Measurements from ENCODE around the gene SLC25A25.
"Not testable (repeated sequence)": the region's sequence is repeated elsewhere in the genome, so short reads cannot be mapped to it uniquely, and the experiment has no call there.

Gene SLC25A25

DNA sequence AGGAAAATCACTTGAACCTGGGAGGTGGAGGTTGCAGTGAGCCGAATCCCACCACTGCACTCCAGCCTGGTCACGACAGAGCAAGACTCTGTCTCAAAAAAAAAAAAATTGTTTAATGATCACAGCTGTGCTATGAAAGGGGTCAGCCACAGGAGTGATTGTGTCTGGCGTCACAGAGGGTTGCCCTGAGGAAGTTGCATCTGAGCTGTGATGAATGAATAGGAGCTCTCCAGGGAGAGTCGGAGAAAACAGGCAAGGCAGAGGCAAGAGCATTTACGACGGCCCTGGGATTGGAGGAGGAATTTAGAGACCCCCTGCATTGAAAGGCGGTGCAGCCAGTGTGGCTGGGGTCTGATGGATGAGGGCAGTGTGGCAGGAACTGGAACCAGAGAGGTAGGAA lies 26.0 kb upstream of the SLC25A25 start:
- H3K4me3 ChIP-seq (ENCODE audit: low read depth, low read length), result no peak overlapping the region
- no peak for DNase-seq (ENCODE audit: low read depth)
- no peak for TF ChIP-seq CTCF (conservative IDR thresholded peaks at IDR 0.05; ENCODE audit: low read depth, low read length)

GRCh38 chr9:128043467-128043868 lies 24.6 kb upstream of the SLC25A25 start:
- no peak for DNase-seq (ENCODE audit: low read depth)
- no peak overlapping the region for H3K4me3 ChIP-seq (ENCODE audit: low read depth, low read length)
- TF ChIP-seq CTCF (conservative IDR thresholded peaks at IDR 0.05; ENCODE audit: low read depth, low read length), result no peak

GRCh38 chr9:128045409-128045808 lies 22.6 kb upstream of the SLC25A25 start:
- not testable (repeated sequence) for H3K4me3 ChIP-seq (ENCODE audit: low read depth, low read length); DNase-seq (ENCODE audit: low read depth)

DNA sequence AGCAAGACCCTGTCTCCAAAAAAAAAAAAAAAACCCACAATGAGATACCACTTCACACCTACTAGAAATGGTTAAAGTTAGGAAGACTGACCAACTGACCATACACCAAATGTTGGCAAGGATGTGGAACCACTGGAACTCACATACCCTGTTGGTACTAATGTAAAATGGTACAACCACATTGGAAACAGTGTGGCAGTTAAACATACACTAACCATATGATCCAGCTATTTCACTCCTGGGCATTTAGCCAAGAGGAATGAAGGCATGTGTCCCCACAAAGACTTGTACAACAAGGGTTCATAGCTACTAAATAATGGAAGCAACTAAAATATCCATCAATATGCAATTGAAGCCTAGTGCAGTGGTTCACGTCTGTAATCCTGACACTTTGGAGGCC lies 22.2 kb upstream of the SLC25A25 start:
- TF ChIP-seq CTCF (conservative IDR thresholded peaks at IDR 0.05; ENCODE audit: low read depth, low read length), result no peak
- DNase-seq (ENCODE audit: low read depth), result no peak
- H3K4me3 ChIP-seq (ENCODE audit: low read depth, low read length), result no peak overlapping the region

DNA sequence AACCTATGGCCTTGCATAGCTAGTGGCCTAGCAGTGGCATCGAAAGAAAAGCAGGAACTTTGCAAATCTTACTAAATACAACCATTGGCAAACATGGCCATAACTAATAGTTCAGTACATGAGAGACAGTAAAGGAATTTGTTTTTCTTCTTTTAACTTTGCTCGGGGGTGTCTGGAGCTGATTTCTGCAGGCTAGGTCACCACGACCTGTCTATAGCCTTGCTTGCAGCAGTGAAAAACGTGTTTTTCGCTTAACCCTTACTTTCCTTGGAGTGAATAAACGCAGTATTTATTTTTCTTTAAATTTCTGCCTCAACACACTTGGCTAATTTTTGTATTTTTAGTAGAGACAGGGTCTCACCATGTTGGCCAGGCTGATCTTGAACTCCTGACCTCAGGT lies 20.8 kb upstream of the SLC25A25 start:
- no peak for TF ChIP-seq CTCF (conservative IDR thresholded peaks at IDR 0.05; ENCODE audit: low read depth, low read length)
- no peak for DNase-seq (ENCODE audit: low read depth)

DNA sequence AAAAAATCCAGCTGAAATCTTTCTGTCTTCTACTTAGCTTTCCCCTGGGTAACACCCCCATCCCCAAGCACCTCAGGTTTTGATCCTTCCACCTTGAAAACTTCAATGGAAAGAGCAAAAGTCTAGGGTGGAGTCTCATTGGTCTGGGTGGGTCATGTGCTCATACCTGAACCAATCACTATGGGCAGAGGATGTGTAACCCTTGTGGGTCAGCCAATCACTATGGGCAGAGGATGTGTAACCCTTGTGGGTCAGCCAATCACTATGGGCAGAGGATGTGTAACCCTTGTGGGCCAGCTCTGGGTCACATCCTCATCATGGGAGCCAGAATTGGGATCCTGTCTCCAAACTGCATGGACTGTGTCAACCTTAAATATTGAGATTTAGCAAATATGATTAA lies 19.4 kb upstream of the SLC25A25 start:
- no peak overlapping the region for H3K4me3 ChIP-seq (ENCODE audit: low read depth, low read length)
- DNase-seq (ENCODE audit: low read depth), result no peak
- no peak for TF ChIP-seq CTCF (conservative IDR thresholded peaks at IDR 0.05; ENCODE audit: low read depth, low read length)

More for the DNA sequence above, 20.8 kb upstream of the SLC25A25 start:
- H3K4me3 ChIP-seq (ENCODE audit: low read depth, low read length), result no peak overlapping the region

- DNase-seq (ENCODE audit: low read depth), result no peak
- no peak for TF ChIP-seq CTCF (conservative IDR thresholded peaks at IDR 0.05; ENCODE audit: low read depth, low read length)
- H3K4me3 ChIP-seq (ENCODE audit: low read depth, low read length), result no peak overlapping the region
Observed at GRCh38 chr9:128049843-128050242, 18.2 kb upstream of the SLC25A25 start.
